ENCODE data around the gene B4GAT1. TPM values are rescaled to one million over a fixed set of nuclear protein-coding genes. Genes with fewer than 3 reads are reported as not detected.

Gene B4GAT1
- total and polyA plus RNA-seq, 2 of the 13 experiments (the other 11 are each of a cell fraction or from before 2014, with no cell fraction given): 40.4 to 109 TPM

- no peak for TF ChIP-seq ZBTB2 (CRISPR knock-in tag; IDR thresholded peaks at IDR 0.05; ENCODE audit: low read depth)
Observed at GRCh38 chr11:66313321-66314185, 33.9 kb downstream of the B4GAT1 start (continued).

- BruUV-seq (replicated peaks): TSS peak; percentile 73
- peak overlapping the region; percentile 97 for H3K27ac ChIP-seq (ENCODE audit: extremely low read length, insufficient read depth, low read length)
- H3K9me3 ChIP-seq (ENCODE audit: low read length): no peaks in the 10 kb centered on the region
- ChIA-PET CTCF (ENCODE audit: low intra/inter-chr PET ratio, low total read pairs) (interaction anchor here (1.2 to 4.2 kb wide), 7 partner anchors 9 to 77 kb away, joined by 3 to 68 read pairs (median 4); partner anchors contain the start of gene RIN1), POLR2A (interaction anchor here (0.6 to 5.2 kb wide), 37 partner anchors 9 to 530 kb away, joined by 3 to 121 read pairs (median 6); partner anchors contain the start of genes B4GAT1, BANF1, BRMS1 and CCDC85B)
- intact Hi-C loops (cut with micrococcal nuclease; ENCODE audit: unreplicated experiment): loop anchor here (1.0 to 10.0 kb wide), 2 partner anchors 24 to 72 kb away; partner anchors contain the start of gene RIN1
- ATAC-seq (peak; percentile 88), FAIRE-seq (peak; percentile 79), DNase-seq (ENCODE audit: low spot score) (peak; percentile 96)
- WGBS (ENCODE audit: low lambda C conversion rate): 0% methylated on average over 10 of the region's 52 CpGs
- in situ Hi-C loops (cut with HindIII; ENCODE audit: extremely low pct_ligation_motif_present, low pct_unique_long_range_greater_than_20kb): no loop called here
- H4K20me1 ChIP-seq (ENCODE audit: insufficient read depth, low read length): no peaks in the 10 kb centered on the region
- no peaks in the 10 kb centered on the region for H3K36me3 ChIP-seq (replicated peaks in 1 of 2; ENCODE audit: control insufficient read depth in 1 of 2, insufficient read depth in 2 of 2, low read length in 2 of 2)
- H3K4me3 ChIP-seq (replicated peaks in 1 of 3; ENCODE audit: insufficient read depth in 1 of 3, low read depth in 2 of 3, low read length in 3 of 3): peak overlapping the region; percentile 67 to 93 (median 71)
- no peaks in the 10 kb centered on the region for H3K79me2 ChIP-seq (ENCODE audit: insufficient read depth, low read length)
- H3K27me3 ChIP-seq (ENCODE audit: control insufficient read depth in 1 of 2, insufficient read depth in 2 of 2, low read length in 2 of 2): 0 out of 5 replicates have a peak, but pooled peaks cover 0 to 3% of the 10 kb centered on the region in 2 experiments
- H3K9ac ChIP-seq (ENCODE audit: insufficient read depth, low read depth, low read length): peak overlapping the region; percentile 83
- H3K4me1 ChIP-seq (ENCODE audit: insufficient read depth, low read length): peaks cover 49% of the 10 kb centered on the region
- H3K4me2 ChIP-seq (ENCODE audit: low read depth, low read length): peak overlapping the region; percentile 97
- no peak overlapping the region for H2AFZ ChIP-seq (ENCODE audit: low read length)
- peak; percentile 23; the same call in 1 of the 2 replicates for TF ChIP-seq SPEN (CRISPR knock-in tag; IDR thresholded peaks at IDR 0.05; ENCODE audit: low read depth)
- 0 out of 4 replicates have a peak, but pooled peaks of 1 of the 2 experiments have one; percentile 4 for TF ChIP-seq ATF4 (CRISPR knock-in tag; IDR thresholded peaks at IDR 0.05)
- TF ChIP-seq ZNF263 (CRISPR knock-in tag; IDR thresholded peaks at IDR 0.05): no peak
- TF ChIP-seq RARG (CRISPR knock-in tag; IDR thresholded peaks at IDR 0.05; ENCODE audit: low read depth): peak; percentile 38; the same call in 1 of the 2 replicates
- peak; percentile 44; the same call in 1 of the 2 replicates for TF ChIP-seq SNAPC4 (CRISPR knock-in tag; IDR thresholded peaks at IDR 0.05)
- no peak for TF ChIP-seq ZUFSP (CRISPR knock-in tag; IDR thresholded peaks at IDR 0.05; ENCODE audit: borderline replicate concordance)
- no peak for TF ChIP-seq ARID2 (CRISPR knock-in tag; IDR thresholded peaks at IDR 0.05; ENCODE audit: borderline replicate concordance)
Observed at GRCh38 chr11:66312549-66313320, 34.7 kb downstream of the B4GAT1 start.
